CD4-positive, CD25-positive, alpha-beta regulatory T cell (primary cell): ENCODE measurements around the gene BLM. TPM values are rescaled to one million over a fixed set of nuclear protein-coding genes. Genes with fewer than 3 reads are reported as not detected.

Experiments
- ATAC-seq, 2 donors: fragments of 150-1000 bp; cut with Tn5 transposase; one replicate each; pipeline ENCODE4 v1.10.0; 2021; ENCODE audit warnings: low read depth in 2 of 2, moderate number of reproducible peaks in 2 of 2, moderate library complexity in 1 of 2
- DNase-seq, 3 donors: peaks; one replicate each; pipeline versions ENCODE4 v3.0.0 to v3.0.0-alpha.2; 2012 to 2022; ENCODE audit warnings: mixed read lengths in 1 of 3
- H3K27ac ChIP-seq: one replicate; pipeline ENCODE4 v1.7.0; 2013; ENCODE audit warnings: mild to moderate bottlenecking, low read length; ENCODE audit not compliant: insufficient read depth, poor library complexity, severe bottlenecking
- H3K27me3 ChIP-seq: one replicate; pipeline ENCODE4 v1.7.0; 2013; ENCODE audit warnings: low read length; ENCODE audit not compliant: control insufficient read depth, insufficient read depth
- H3K36me3 ChIP-seq: one replicate; pipeline ENCODE4 v1.7.0; 2013; ENCODE audit warnings: mild to moderate bottlenecking, low read length, moderate library complexity; ENCODE audit not compliant: control insufficient read depth, insufficient read depth
- H3K4me1 ChIP-seq: 2 replicates; pipeline ENCODE4 v1.7.0; 2013; ENCODE audit warnings: mild to moderate bottlenecking, low read length; ENCODE audit not compliant: insufficient read depth, control insufficient read depth, poor library complexity, severe bottlenecking
- H3K4me3 ChIP-seq: one replicate; pipeline ENCODE4 v1.7.0; 2013; ENCODE audit warnings: low read depth, mild to moderate bottlenecking, low read length, moderate library complexity
- H3K9me3 ChIP-seq, 2 experiments: 1 replicate in 1 of 2; 2 replicates in 1 of 2; pipeline ENCODE4 v1.7.0; 2013; ENCODE audit warnings: low read length in 2 of 2, mild to moderate bottlenecking in 1 of 2, moderate library complexity in 1 of 2; ENCODE audit not compliant: control insufficient read depth in 2 of 2
- H3K27ac Mint-ChIP-seq, 3 donors: one replicate each; pipeline ENCODE4 v1.8.0; 2020 to 2022; ENCODE audit warnings: mild to moderate bottlenecking in 3 of 3, mixed read lengths in 3 of 3, moderate library complexity in 2 of 3
- H3K27me3 Mint-ChIP-seq: one replicate; pipeline ENCODE4 v1.8.0; 2022; ENCODE audit warnings: mild to moderate bottlenecking, mixed read lengths
- H3K36me3 Mint-ChIP-seq: one replicate; pipeline ENCODE4 v1.8.0; 2020; ENCODE audit warnings: mixed read lengths
- H3K4me1 Mint-ChIP-seq, 4 donors: one replicate each; pipeline ENCODE4 v1.8.0; 2020 to 2022; ENCODE audit warnings: mixed read lengths in 4 of 4, mild to moderate bottlenecking in 1 of 4
- H3K4me3 Mint-ChIP-seq, 4 donors: one replicate each; pipeline ENCODE4 v1.8.0; 2020 to 2022; ENCODE audit warnings: mild to moderate bottlenecking in 4 of 4, mixed read lengths in 4 of 4, moderate library complexity in 3 of 4
- H3K9me3 Mint-ChIP-seq, 7 donors: one replicate each; pipeline ENCODE4 v1.8.0; 2020 to 2022; ENCODE audit warnings: mixed read lengths in 7 of 7, mild to moderate bottlenecking in 3 of 7, moderate library complexity in 2 of 7
- polyA plus RNA-seq, 4 donors: library from polyadenylated mRNA; unstranded; fragments of 300-500 nt; fragmentation: Illumina TruSeq; gene quantifications; one replicate each; pipeline ENCODE4 v1.2.3, GENCODE V29; 2021
- total RNA-seq: library from RNA; stranded (reverse); gene quantifications from one replicate; pipeline ENCODE4 v1.2.3, GENCODE V29; 2022

The BLM gene
- total and polyA plus RNA-seq, 5 donors from 2014 or later: 6.3 to 12.0 (median 7.0) TPM

GRCh38 chr15:90706394-90707327 is 10.5 kb upstream of the BLM start:
- Mint-ChIP-seq H3K9me3 (peaks cover 0 to 8% (median 0%) of the 10 kb centered on the region in 7 donors), H3K27ac (no peak overlapping the region), H3K27me3 (no peaks in the 10 kb centered on the region), H3K4me1 (peaks cover 0 to 5% (median 0%) of the 10 kb centered on the region in 4 donors), H3K4me3 (no peak overlapping the region), H3K36me3 (peaks cover 12% of the 10 kb centered on the region)
- Histone ChIP-seq H3K4me3 (no peak overlapping the region), H3K27me3 (no peaks in the 10 kb centered on the region), H3K9me3 (no peaks in the 10 kb centered on the region), H3K27ac (no peak overlapping the region), H3K36me3 (no peaks in the 10 kb centered on the region), H3K4me1 (no peaks in the 10 kb centered on the region)
- DNase-seq (no peak), ATAC-seq (no peak)

- Mint-ChIP-seq H3K9me3 (peaks cover 0 to 8% (median 0%) of the 10 kb centered on the region in 7 donors), H3K4me1 (peaks cover 0 to 5% (median 0%) of the 10 kb centered on the region in 4 donors), H3K27ac (no peak overlapping the region), H3K27me3 (no peaks in the 10 kb centered on the region), H3K36me3 (peaks cover 9% of the 10 kb centered on the region), H3K4me3 (no peak overlapping the region)
- Histone ChIP-seq H3K9me3 (no peaks in the 10 kb centered on the region), H3K27ac (no peak overlapping the region), H3K4me1 (no peaks in the 10 kb centered on the region), H3K36me3 (no peaks in the 10 kb centered on the region), H3K27me3 (no peaks in the 10 kb centered on the region), H3K4me3 (no peak overlapping the region)
- no peak for ATAC-seq
- no peak for DNase-seq
These were observed 9.7 kb upstream of the BLM start for GRCh38 chr15:90707489-90707888.

- peaks cover 6% of the 10 kb centered on the region for H3K36me3 Mint-ChIP-seq
- H3K4me1 ChIP-seq: no peaks in the 10 kb centered on the region
- no peak overlapping the region for H3K4me3 Mint-ChIP-seq
- no peaks in the 10 kb centered on the region for H3K27me3 ChIP-seq
- peaks cover 0 to 8% (median 0%) of the 10 kb centered on the region in 7 donors for H3K9me3 Mint-ChIP-seq
- H3K4me1 Mint-ChIP-seq: peaks cover 0 to 6% (median 5%) of the 10 kb centered on the region in 4 donors
- H3K9me3 ChIP-seq: no peaks in the 10 kb centered on the region
- ATAC-seq (no peak), DNase-seq (no peak)
- peak overlapping the region in 2 of 3 donors; percentile 11 to 38 for H3K27ac Mint-ChIP-seq
- no peak overlapping the region for H3K4me3 ChIP-seq
- H3K36me3 ChIP-seq: no peaks in the 10 kb centered on the region
- H3K27ac ChIP-seq: no peak overlapping the region
- no peaks in the 10 kb centered on the region for H3K27me3 Mint-ChIP-seq
These were observed 8.6 kb upstream of the BLM start for GRCh38 chr15:90708516-90708915.

- Mint-ChIP-seq H3K36me3 (peaks cover 5% of the 10 kb centered on the region), H3K4me1 (peaks cover 0 to 6% (median 5%) of the 10 kb centered on the region in 4 donors), H3K9me3 (peaks cover 0 to 8% (median 0%) of the 10 kb centered on the region in 7 donors), H3K27ac (no peak overlapping the region), H3K4me3 (no peak overlapping the region), H3K27me3 (no peaks in the 10 kb centered on the region)
- Histone ChIP-seq H3K4me1 (no peaks in the 10 kb centered on the region), H3K27me3 (no peaks in the 10 kb centered on the region), H3K9me3 (no peaks in the 10 kb centered on the region), H3K36me3 (no peaks in the 10 kb centered on the region), H3K4me3 (no peak overlapping the region), H3K27ac (no peak overlapping the region)
- DNase-seq (peak in 1 of 3 donors; percentile 74), ATAC-seq (peak; percentile 40 to 48)
These were observed 7.9 kb upstream of the BLM start for GRCh38 chr15:90709278-90709677.

- DNase-seq (no peak), ATAC-seq (no peak)
- no peaks in the 10 kb centered on the region for H3K4me1 ChIP-seq
- no peak overlapping the region for H3K27ac ChIP-seq
- Mint-ChIP-seq H3K27ac (no peak overlapping the region), H3K27me3 (no peaks in the 10 kb centered on the region), H3K9me3 (peaks cover 0 to 1% (median 0%) of the 10 kb centered on the region in 7 donors), H3K4me3 (no peak overlapping the region), H3K4me1 (peaks cover 0 to 6% (median 5%) of the 10 kb centered on the region in 4 donors), H3K36me3 (peaks cover 5% of the 10 kb centered on the region)
- no peaks in the 10 kb centered on the region for H3K36me3 ChIP-seq
- H3K27me3 ChIP-seq: no peaks in the 10 kb centered on the region
- H3K9me3 ChIP-seq: no peaks in the 10 kb centered on the region
- H3K4me3 ChIP-seq: no peak overlapping the region
These were observed 6.6 kb upstream of the BLM start for GRCh38 chr15:90710436-90711027.

- Mint-ChIP-seq H3K27me3 (no peaks in the 10 kb centered on the region), H3K36me3 (peaks cover 5% of the 10 kb centered on the region), H3K4me3 (no peak overlapping the region), H3K4me1 (peaks cover 4 to 14% (median 10%) of the 10 kb centered on the region in 4 donors), H3K9me3 (no peaks in the 10 kb centered on the region), H3K27ac (peak overlapping the region in 1 of 3 donors; percentile 21)
- no peak overlapping the region for H3K27ac ChIP-seq
- no peak overlapping the region for H3K4me3 ChIP-seq
- H3K9me3 ChIP-seq: no peaks in the 10 kb centered on the region
- no peak for DNase-seq
- no peak for ATAC-seq
- no peaks in the 10 kb centered on the region for H3K36me3 ChIP-seq
- no peaks in the 10 kb centered on the region for H3K27me3 ChIP-seq
- peaks cover 3% of the 10 kb centered on the region for H3K4me1 ChIP-seq
These were observed 5.7 kb upstream of the BLM start for GRCh38 chr15:90711418-90711824.

- no peak overlapping the region for H3K4me3 Mint-ChIP-seq
- peaks cover 5% of the 10 kb centered on the region for H3K36me3 Mint-ChIP-seq
- DNase-seq (no peak), ATAC-seq (no peak)
- H3K27ac Mint-ChIP-seq: peak overlapping the region in 1 of 3 donors; percentile 21
- no peaks in the 10 kb centered on the region for H3K27me3 ChIP-seq
- no peak overlapping the region for H3K27ac ChIP-seq
- no peaks in the 10 kb centered on the region for H3K9me3 Mint-ChIP-seq
- H3K4me1 ChIP-seq: peaks cover 6% of the 10 kb centered on the region
- H3K9me3 ChIP-seq: no peaks in the 10 kb centered on the region
- H3K4me1 Mint-ChIP-seq: peaks cover 4 to 18% (median 10%) of the 10 kb centered on the region in 4 donors
- H3K27me3 Mint-ChIP-seq: no peaks in the 10 kb centered on the region
- no peaks in the 10 kb centered on the region for H3K36me3 ChIP-seq
- no peak overlapping the region for H3K4me3 ChIP-seq
These were observed 5.3 kb upstream of the BLM start for GRCh38 chr15:90711842-90712241.
